ENCODE results near the gene PIP5KL1. TPM values are rescaled to one million over a fixed set of nuclear protein-coding genes. Genes with fewer than 3 reads are reported as not detected.

The PIP5KL1 gene
- total and polyA plus RNA-seq, 2 experiments from 2014 or later: 0.89 to 3.4 TPM

DNA sequence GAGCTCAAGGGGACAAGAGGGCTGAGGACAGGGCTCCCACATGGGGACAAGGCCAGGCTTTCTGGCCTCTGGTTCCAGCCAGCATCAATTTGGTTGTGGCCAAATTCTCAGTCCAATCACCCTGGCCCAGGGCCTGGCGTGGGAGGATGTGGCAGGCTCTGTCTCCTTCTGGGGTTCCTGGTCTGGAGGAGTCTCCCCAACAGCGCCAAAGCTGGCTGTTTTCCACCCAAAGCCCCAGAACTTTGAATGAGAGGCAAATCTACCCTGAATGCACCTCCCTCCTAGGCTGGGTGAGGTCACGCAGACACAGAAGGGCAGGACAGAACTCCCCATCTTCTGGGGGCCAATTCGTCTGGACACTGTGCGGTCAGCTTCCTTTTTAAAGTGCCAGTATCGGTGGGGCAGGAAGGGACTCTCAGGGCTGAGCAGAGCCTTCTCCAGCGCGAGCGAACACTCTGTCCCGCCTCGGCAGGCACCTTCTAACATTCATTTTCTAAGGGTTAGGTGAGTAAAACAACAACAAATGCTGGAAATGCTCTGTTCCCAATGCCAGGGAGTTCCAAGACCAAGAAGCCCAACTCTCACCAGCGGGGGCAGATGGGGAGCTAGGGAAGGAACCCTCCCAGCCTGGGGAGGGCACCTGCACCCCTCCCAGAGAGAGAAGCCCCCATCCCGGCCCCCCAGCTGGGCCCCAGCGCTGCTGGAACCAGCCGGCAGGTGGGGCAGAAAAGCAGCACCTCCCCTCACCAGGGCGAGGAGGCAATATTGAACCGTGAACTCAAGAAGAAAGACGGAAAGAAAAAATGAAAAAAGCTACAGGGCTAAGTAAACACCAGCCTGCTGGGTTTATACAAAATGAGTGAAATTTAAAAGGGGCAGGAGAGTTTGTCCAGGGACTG is 10.7 kb upstream of the PIP5KL1 start:
- Histone ChIP-seq H3K27me3 (no peaks in the 10 kb centered on the region), H3K4me1 (ENCODE audit: low read depth) (peaks cover 7% of the 10 kb centered on the region), H3K9me3 (ENCODE audit: low read depth) (no peaks in the 10 kb centered on the region), H3K4me3 (no peak overlapping the region), H3K36me3 (peaks cover 13% of the 10 kb centered on the region), H3K27ac (no peak overlapping the region)
- DNase-seq (ENCODE audit: low read depth in 1 of 2, low spot score in 1 of 2): no peak
- TF ChIP-seq, protein P1, sequence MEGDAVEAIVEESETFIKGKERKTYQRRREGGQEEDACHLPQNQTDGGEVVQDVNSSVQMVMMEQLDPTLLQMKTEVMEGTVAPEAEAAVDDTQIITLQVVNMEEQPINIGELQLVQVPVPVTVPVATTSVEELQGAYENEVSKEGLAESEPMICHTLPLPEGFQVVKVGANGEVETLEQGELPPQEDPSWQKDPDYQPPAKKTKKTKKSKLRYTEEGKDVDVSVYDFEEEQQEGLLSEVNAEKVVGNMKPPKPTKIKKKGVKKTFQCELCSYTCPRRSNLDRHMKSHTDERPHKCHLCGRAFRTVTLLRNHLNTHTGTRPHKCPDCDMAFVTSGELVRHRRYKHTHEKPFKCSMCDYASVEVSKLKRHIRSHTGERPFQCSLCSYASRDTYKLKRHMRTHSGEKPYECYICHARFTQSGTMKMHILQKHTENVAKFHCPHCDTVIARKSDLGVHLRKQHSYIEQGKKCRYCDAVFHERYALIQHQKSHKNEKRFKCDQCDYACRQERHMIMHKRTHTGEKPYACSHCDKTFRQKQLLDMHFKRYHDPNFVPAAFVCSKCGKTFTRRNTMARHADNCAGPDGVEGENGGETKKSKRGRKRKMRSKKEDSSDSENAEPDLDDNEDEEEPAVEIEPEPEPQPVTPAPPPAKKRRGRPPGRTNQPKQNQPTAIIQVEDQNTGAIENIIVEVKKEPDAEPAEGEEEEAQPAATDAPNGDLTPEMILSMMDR (IDR thresholded peaks at IDR 0.05; ENCODE audit: low read depth, low read length): no peak

DNA sequence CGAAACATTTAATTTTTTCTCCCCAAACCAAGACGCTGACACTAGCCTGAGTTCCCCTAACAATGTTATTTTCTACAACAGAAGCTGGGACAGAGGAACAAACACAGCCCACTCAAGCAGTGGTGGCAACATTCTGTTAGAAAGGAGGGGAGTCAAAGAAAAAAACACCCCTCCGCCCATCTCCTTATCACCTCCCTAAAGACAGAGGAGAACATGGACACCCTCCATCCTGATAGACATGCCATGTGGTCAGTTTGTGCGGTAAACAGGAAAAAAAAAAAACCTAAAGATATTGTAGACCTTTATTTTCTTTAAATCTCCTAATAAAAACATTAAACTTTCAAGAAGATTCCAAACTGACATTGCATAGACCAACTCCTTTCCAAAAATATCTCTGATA is 10.0 kb upstream of the PIP5KL1 start:
- H3K9me3 ChIP-seq (ENCODE audit: low read depth): no peaks in the 10 kb centered on the region
- H3K27me3 ChIP-seq: no peaks in the 10 kb centered on the region
- peaks cover 7% of the 10 kb centered on the region for H3K4me1 ChIP-seq (ENCODE audit: low read depth)
- H3K36me3 ChIP-seq: peaks cover 13% of the 10 kb centered on the region
- DNase-seq (ENCODE audit: low read depth in 1 of 2, low spot score in 1 of 2): no peak
- no peak overlapping the region for H3K27ac ChIP-seq
- TF ChIP-seq, protein P1 (IDR thresholded peaks at IDR 0.05; ENCODE audit: low read depth, low read length): no peak
- H3K4me3 ChIP-seq: no peak overlapping the region

DNA sequence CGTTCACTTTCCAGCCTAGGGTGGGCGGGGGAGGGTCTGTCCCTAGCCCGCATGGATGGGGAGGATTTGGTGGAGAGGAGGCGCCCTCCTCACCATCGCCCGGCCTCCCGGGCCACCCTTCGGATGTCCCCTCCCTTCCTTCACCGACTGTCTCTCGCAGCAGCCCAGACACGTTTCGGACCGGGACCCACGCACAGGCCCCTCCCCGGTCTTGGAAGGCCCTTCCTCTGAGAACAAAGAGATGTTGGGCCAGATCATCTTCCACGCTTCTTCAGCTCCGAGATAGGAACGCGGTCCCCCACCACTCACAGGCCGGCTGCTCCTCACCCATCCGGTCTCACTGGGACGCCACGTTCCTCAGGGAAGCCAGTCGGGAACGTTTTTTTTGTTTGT is 7.7 kb upstream of the PIP5KL1 start:
- Histone ChIP-seq H3K27ac (peak overlapping the region; percentile 30), H3K4me3 (peak overlapping the region; percentile 76), H3K4me1 (ENCODE audit: low read depth) (peaks cover 7% of the 10 kb centered on the region), H3K36me3 (peaks cover 4% of the 10 kb centered on the region), H3K9me3 (ENCODE audit: low read depth) (no peaks in the 10 kb centered on the region), H3K27me3 (no peaks in the 10 kb centered on the region)
- peak in 1 of 2 donors; percentile 55 for DNase-seq (ENCODE audit: low read depth in 1 of 2, low spot score in 1 of 2)
- TF ChIP-seq, protein P1 (IDR thresholded peaks at IDR 0.05; ENCODE audit: low read depth, low read length): no peak

DNA sequence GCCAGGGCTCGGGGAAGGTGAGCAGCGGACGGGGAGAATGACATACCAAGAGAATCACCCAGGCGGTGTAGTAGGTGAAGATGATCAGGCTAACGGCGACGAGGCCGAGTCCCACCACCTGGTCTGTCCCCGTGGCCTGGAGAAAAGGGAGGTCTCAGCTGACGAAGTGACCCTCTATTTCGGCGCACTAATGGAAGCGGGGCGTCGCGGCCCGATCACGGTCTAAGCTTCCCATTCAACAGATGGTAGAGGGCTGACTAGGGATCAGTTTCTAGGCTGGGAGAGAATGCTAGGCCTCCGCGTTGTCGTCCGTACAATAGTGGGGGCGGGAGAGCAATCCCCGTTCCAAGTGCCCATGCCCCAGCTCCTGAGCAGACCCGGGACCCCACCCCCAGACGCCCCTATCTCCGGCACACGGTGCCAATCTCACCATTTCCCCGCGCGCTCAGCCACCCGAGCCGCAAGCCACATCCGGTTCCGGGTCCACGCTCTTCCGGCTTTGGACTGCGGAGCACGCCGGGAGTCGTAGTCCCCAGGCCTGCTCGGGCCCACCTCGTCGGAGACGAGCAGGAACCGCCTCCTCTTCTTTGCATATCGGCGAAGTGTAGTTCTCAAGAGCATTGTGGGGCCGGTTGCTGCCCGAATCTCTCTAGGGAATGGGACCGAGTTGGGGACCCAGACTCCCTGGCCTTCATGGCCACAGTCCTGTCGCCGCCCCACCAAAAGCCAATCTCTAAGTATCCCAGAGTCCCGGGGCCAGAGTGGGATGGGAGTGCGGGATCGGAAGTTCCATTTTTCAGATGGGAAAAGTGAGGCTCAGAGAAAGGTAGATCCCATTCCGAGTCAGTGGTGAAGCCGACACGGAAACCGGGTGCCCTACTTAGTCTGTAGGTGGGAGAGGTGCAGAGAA is 7.1 kb upstream of the PIP5KL1 start, which contains the start of gene DPM2:
TSS of gene DPM2 (minus strand) at position 467 of the 910 bp plus-strand sequence. CDS start at position 433, 34 bp downstream.
- DNase-seq (ENCODE audit: low read depth in 1 of 2, low spot score in 1 of 2): peak; percentile 89 to 91
- Histone ChIP-seq H3K4me1 (ENCODE audit: low read depth) (peaks cover 7% of the 10 kb centered on the region), H3K9me3 (ENCODE audit: low read depth) (no peaks in the 10 kb centered on the region), H3K27me3 (no peaks in the 10 kb centered on the region), H3K4me3 (peak within 1 kb of the TSS; percentile 76), H3K36me3 (peaks cover 4% of the 10 kb centered on the region), H3K27ac (peak within 1 kb of the TSS; percentile 30)
- TF ChIP-seq, protein P1 (IDR thresholded peaks at IDR 0.05; ENCODE audit: low read depth, low read length): no peak

DNA sequence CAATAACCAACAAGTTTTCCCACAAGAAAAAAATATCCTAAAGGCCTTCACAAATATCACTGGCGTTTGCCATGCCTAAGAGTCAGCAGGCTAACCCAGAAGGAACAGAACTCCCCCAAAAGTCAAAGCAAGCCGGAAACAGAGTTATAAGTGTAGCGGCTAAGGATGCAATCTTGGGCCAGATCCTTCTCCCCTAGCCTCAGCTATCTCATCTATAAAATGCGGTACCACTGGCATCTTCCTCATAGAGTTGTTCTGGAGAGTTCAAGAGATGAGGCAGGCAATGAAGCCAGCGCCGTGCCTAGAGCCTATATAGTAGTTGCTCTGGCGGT is 6.4 kb upstream of the PIP5KL1 start:
- Histone ChIP-seq H3K27ac (no peak overlapping the region), H3K9me3 (ENCODE audit: low read depth) (no peaks in the 10 kb centered on the region), H3K4me3 (peak overlapping the region; percentile 76), H3K36me3 (peaks cover under 1% of the 10 kb centered on the region), H3K27me3 (no peaks in the 10 kb centered on the region), H3K4me1 (ENCODE audit: low read depth) (peaks cover 7% of the 10 kb centered on the region)
- TF ChIP-seq, protein P1 (IDR thresholded peaks at IDR 0.05; ENCODE audit: low read depth, low read length): no peak
- no peak for DNase-seq (ENCODE audit: low read depth in 1 of 2, low spot score in 1 of 2)

Measured in cardiac muscle cell (in vitro differentiated cells and primary cell).